Kidney tubule cell (primary cell): ENCODE results near the gene FBXO30.

Experiments
- DNase-seq: peaks from one replicate; pipeline ENCODE4 v3.0.0-alpha.2; 2018; ENCODE audit warnings: low spot score

The FBXO30 gene

DNA sequence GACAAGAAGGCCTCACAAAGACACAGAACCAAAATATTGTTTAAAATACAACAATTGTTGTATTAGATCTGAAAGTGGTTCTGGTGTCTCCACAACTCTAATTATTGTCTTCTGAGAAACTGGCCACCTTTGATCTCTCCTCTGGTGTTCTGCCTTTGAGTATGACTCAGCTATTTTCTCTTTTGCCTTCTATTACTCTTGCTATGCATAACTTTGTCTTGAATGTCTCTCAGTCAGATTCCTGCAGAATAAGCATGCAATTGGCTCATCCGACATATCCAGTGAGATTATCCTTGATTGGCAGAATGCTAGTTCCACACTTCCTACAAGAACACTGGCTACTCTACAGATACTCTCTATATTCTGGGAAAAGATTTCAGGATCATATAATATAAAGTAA, 65.0 kb downstream of the FBXO30 start:
- DNase-seq, result peak; percentile 79

DNA sequence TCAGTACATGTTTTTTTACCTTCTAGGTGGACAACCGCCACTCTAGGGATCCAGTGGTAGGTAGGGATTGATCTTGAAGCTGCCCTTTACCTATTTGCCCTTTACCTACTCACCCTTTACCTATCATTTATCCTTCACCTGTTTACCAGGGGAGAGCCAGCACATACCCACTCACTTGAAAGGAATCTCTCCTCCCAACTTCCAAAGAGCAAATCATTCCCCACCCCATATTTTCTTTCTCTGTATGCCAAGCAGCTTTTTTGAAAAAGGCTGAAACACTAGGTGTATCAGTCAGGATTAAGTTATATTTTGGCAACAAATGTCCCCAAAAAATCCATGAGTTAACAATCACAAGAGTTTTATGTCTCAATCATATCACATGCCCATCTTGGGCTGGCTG, 68.7 kb downstream of the FBXO30 start:
- DNase-seq, result no peak

DNA sequence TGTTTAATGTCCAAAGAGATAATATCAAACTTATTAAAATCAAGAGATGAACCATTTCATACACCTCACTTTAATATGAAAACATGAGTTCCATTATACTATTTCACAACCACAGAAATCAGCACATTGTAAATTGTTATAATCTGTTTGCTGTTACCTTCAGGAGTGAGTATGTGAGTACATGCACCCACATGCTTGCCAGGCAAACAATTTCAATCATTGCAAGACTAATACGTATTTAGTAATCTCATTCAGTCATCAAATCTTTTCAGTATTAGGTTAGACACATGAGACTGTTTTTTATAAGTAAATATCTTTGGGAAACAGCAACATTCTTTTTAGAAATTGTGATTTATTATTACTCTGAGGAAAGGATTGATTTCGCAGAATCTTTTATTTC, 70.0 kb downstream of the FBXO30 start:
- no peak for DNase-seq
